T47D (cell line): Measurements from ENCODE around the gene TNFRSF1B.

ENCODE experiments used
- DNase-seq, 2 experiments: peaks; one replicate each; pipeline versions ENCODE4 v3.0.0 to v3.0.0-alpha.2; 2011 to 2012; ENCODE audit warnings: low read depth in 1 of 2, low spot score in 1 of 2
- JUND ChIP-seq: IDR thresholded peaks from 2 replicates; pipeline ENCODE4 v1.6.1; 2012; ENCODE audit warnings: low read depth
- in situ Hi-C: cut with HindIII; loops from 2 replicates; pipeline ENCODE4 v1.10.0; 2016; ENCODE audit warnings: low sequenced_read_pairs, low pct_unique_long_range_greater_than_20kb

TNFRSF1B gene

GRCh38 chr1:12201352-12202189 is 34.8 kb downstream of the TNFRSF1B start:
- no peak for TF ChIP-seq JUND
- in situ Hi-C loops: no loop called here
- no peak for DNase-seq

- in situ Hi-C loops: no loop called here
- TF ChIP-seq JUND: no peak
- no peak for DNase-seq
Observed at GRCh38 chr1:12202190-12202497, 35.4 kb downstream of the TNFRSF1B start.

GRCh38 chr1:12202577-12202976 is 35.8 kb downstream of the TNFRSF1B start:
- no peak for TF ChIP-seq JUND
- in situ Hi-C loops: no loop called here
- no peak for DNase-seq

- TF ChIP-seq JUND: no peak
- no peak for DNase-seq
- in situ Hi-C loops: no loop called here
Observed at GRCh38 chr1:12203216-12204007, 36.6 kb downstream of the TNFRSF1B start.

- in situ Hi-C loops: no loop called here
- no peak for DNase-seq
- no peak for TF ChIP-seq JUND
Observed at GRCh38 chr1:12204140-12204539, 37.3 kb downstream of the TNFRSF1B start.

GRCh38 chr1:12204754-12205658 is 38.2 kb downstream of the TNFRSF1B start:
- in situ Hi-C loops: no loop called here
- no peak for TF ChIP-seq JUND

GRCh38 chr1:12206238-12206637 is 39.4 kb downstream of the TNFRSF1B start:
- DNase-seq: no peak
- TF ChIP-seq JUND: no peak
- in situ Hi-C loops: no loop called here

More at GRCh38 chr1:12204754-12205658, 38.2 kb downstream of the TNFRSF1B start:
- DNase-seq: no peak

- in situ Hi-C loops: no loop called here
- no peak for DNase-seq
- no peak for TF ChIP-seq JUND
Observed at GRCh38 chr1:12206792-12207424, 40.1 kb downstream of the TNFRSF1B start.

GRCh38 chr1:12208271-12208670 is 41.5 kb downstream of the TNFRSF1B start:
- DNase-seq: no peak
- in situ Hi-C loops: no loop called here
- no peak for TF ChIP-seq JUND

GRCh38 chr1:12208764-12209494 is 42.1 kb downstream of the TNFRSF1B start:
- peak; percentile 74 to 75 for DNase-seq
- in situ Hi-C loops: no loop called here

GRCh38 chr1:12209495-12209832 is 42.7 kb downstream of the TNFRSF1B start:
- TF ChIP-seq JUND: no peak
- in situ Hi-C loops: no loop called here
- no peak for DNase-seq

More at GRCh38 chr1:12208764-12209494, 42.1 kb downstream of the TNFRSF1B start:
- no peak for TF ChIP-seq JUND
